Measurements from ENCODE around the gene COPS4. TPM values are rescaled to one million over a fixed set of nuclear protein-coding genes. Genes with fewer than 3 reads are reported as not detected.

COPS4 gene
- total and polyA plus RNA-seq, 10 of the 15 experiments (the other 5 are each of a cell fraction or from before 2014, with no cell fraction given), result 34.2 to 159 (median 66.7) TPM

- no peak for TF ChIP-seq POLR2AphosphoS2 (IDR thresholded peaks at IDR 0.05; ENCODE audit: low read depth, low read length)
- TF ChIP-seq LARP7 (IDR thresholded peaks at IDR 0.05), result no peak; the same call in 1 of the 2 replicates
- TF ChIP-seq YY1 (IDR thresholded peaks at IDR 0.05; ENCODE audit: low read depth, low read length), result peak; percentile 80
- 0 out of 2 replicates have a peak, but pooled peaks have one; percentile 41 for TF ChIP-seq GABPA (IDR thresholded peaks at IDR 0.05; ENCODE audit: low read depth)
- peak; percentile 74 to 78 for TF ChIP-seq BHLHE40 (IDR thresholded peaks at IDR 0.05; ENCODE audit: borderline replicate concordance in 1 of 2, low read depth in 2 of 2, low read length in 1 of 2)
These were observed 75.4 kb downstream of the COPS4 start (continued) for GRCh38 chr4:83110223-83110945.

- intact Hi-C loops (cut with micrococcal nuclease; ENCODE audit: unreplicated experiment), result loop anchor here (1.0 to 5.0 kb wide), 6 partner anchors 37 to 219 kb away; partner anchors contain the start of gene SEC31A
- Histone ChIP-seq H3K9me3 (replicated peaks; ENCODE audit: control insufficient read depth, insufficient read depth, low read length) (no peaks in the 10 kb centered on the region), H3K4me2 (ENCODE audit: control insufficient read depth, insufficient read depth) (peak overlapping the region; percentile 51), H3K27me3 (replicated peaks in 1 of 2; ENCODE audit: control insufficient read depth in 2 of 2, insufficient read depth in 2 of 2, low read length in 1 of 2) (no peaks in the 10 kb centered on the region), H3K36me3 (ENCODE audit: control insufficient read depth in 2 of 2, insufficient read depth in 2 of 2, low read length in 1 of 2) (no peaks in the 10 kb centered on the region; a peak in 1 of 4 replicates), H2AFZ (ENCODE audit: control insufficient read depth, low read depth, low read length) (no peak overlapping the region), H3K4me3 (peak overlapping the region; percentile 78), H4K20me1 (ENCODE audit: control insufficient read depth, insufficient read depth) (no peaks in the 10 kb centered on the region), H3K4me1 (ENCODE audit: control insufficient read depth, insufficient read depth, low read length) (peaks cover 14% of the 10 kb centered on the region), H3K9ac (ENCODE audit: control insufficient read depth, insufficient read depth, low read length) (peak overlapping the region; percentile 86), H3K27ac (ENCODE audit: control insufficient read depth, insufficient read depth) (peak overlapping the region; percentile 71), H3K79me2 (ENCODE audit: control insufficient read depth, insufficient read depth, low read length) (peaks cover 89% of the 10 kb centered on the region)
- no TSS peak for BruUV-seq (replicated peaks)
- RAD21 ChIA-PET (ENCODE audit: unreplicated experiment), result interaction anchor here (0.8 to 7.0 kb wide), 22 partner anchors 10 to 205 kb away, joined by 3 to 127 read pairs (median 8); partner anchors contain the start of gene COQ2
- DNase-seq (ENCODE audit: low read depth, low spot score) (no peak), ATAC-seq (peak; percentile 1; the same call in 1 of the 3 replicates), FAIRE-seq (no peak)
- CTCF ChIA-PET, result interaction anchor here (1.0 to 6.4 kb wide), 23 partner anchors 10 to 172 kb away, joined by 3 to 43 read pairs (median 7); no protein-coding TSS in a partner anchor
- POLR2A ChIA-PET, result interaction anchor here (0.6 to 8.0 kb wide), 13 partner anchors 15 to 169 kb away, joined by 3 to 77 read pairs (median 5); partner anchors contain the start of gene COPS4
- in situ Hi-C loops (cut with MboI), result loop anchor here (5.0 kb wide), 1 partner anchor 106 kb away; no protein-coding TSS in a partner anchor
- WGBS (ENCODE audit: insufficient coverage, insufficient replicate concordance, low lambda C conversion rate, missing lambda C conversion rate), result 46% methylated on average over 8 of the region's 8 CpGs
- TF ChIP-seq SRF (IDR thresholded peaks at IDR 0.05; ENCODE audit: low read depth in 2 of 2, low read length in 2 of 2) (no peak), POLR2AphosphoS5 (IDR thresholded peaks at IDR 0.05; ENCODE audit: low read length) (no peak), RUNX3 (IDR thresholded peaks at IDR 0.05; ENCODE audit: low read length) (no peak), MYB (IDR thresholded peaks at IDR 0.05; ENCODE audit: borderline replicate concordance, low read depth, low read length) (no peak), ATF3 (IDR thresholded peaks at IDR 0.05; ENCODE audit: borderline replicate concordance, extremely low read depth, low read depth, low read length) (no peak), MLLT1 (IDR thresholded peaks at IDR 0.05) (peak; percentile 19; the same call in 1 of the 2 replicates), POU2F2 (IDR thresholded peaks at IDR 0.05; ENCODE audit: borderline replicate concordance, low read depth, low read length) (no peak), RBBP5 (conservative IDR thresholded peaks at IDR 0.05) (no peak), ZBED1 (IDR thresholded peaks at IDR 0.05; ENCODE audit: borderline replicate concordance) (0 out of 2 replicates have a peak, but pooled peaks have one; percentile 31), USF1 (IDR thresholded peaks at IDR 0.05; ENCODE audit: borderline replicate concordance, extremely low read length, insufficient read depth, low read depth, low read length) (no peak), RELA (IDR thresholded peaks at IDR 0.05; ENCODE audit: borderline replicate concordance, partially characterized antibody) (no peak), ASH2L (IDR thresholded peaks at IDR 0.05; ENCODE audit: borderline replicate concordance, low read depth) (no peak), HDGF (IDR thresholded peaks at IDR 0.05) (no peak)
- SMC1A ChIA-PET (ENCODE audit: uncharacterized antibody, unreplicated experiment), result interaction anchor here (0.7 to 9.7 kb wide), 26 partner anchors 13 to 173 kb away, joined by 3 to 183 read pairs (median 6); partner anchors contain the start of genes COPS4 and COQ2
These were observed 76.2 kb downstream of the COPS4 start for GRCh38 chr4:83110970-83111750.

Measured in GM12878 (cell line).